K562 (cell line): ENCODE measurements around the gene AP1B1. TPM values are rescaled to one million over a fixed set of nuclear protein-coding genes. Genes with fewer than 3 reads are reported as not detected.

ENCODE experiments used
- ATAC-seq: fragments of 200-7000 bp; cut with Tn5 transposase; 3 replicates; pipeline ENCODE4 v1.9.1; 2020; ENCODE audit warnings: moderate library complexity
- BruUV-seq: library from RNA; stranded (reverse); fragments of 400-500 nt; replicated peaks from 2 replicates; lab custom pipeline; 2021; lab: Mats Ljungman, UMichigan
- CTCF ChIA-PET: fragments of 300-600 bp; formaldehyde crosslinking; extraction: SDS; loops from one replicate; lab custom pipeline; 2021; ENCODE audit warnings: low intra/inter-chr PET ratio; lab: Yijun Ruan, JAX
- POLR2A ChIA-PET: fragments of 300-600, 350-650 bp; sonication (Branson Sonifier 250); formaldehyde crosslinking; extraction: SDS; loops from one replicate; lab custom pipeline; 2021; ENCODE audit warnings: antibody characterized with exemption, inconsistent platforms; lab: Yijun Ruan, JAX
- DNase-seq, 4 experiments: peaks; one replicate each; pipeline versions ENCODE4 v3.0.0 to v3.0.0-alpha.2; 2011 to 2018; ENCODE audit warnings: low spot score in 3 of 4, mixed read lengths in 3 of 4; ENCODE audit errors: extremely low read depth in 1 of 4
- FAIRE-seq: peaks from 2 replicates; lab custom pipeline; 2011; peaks lifted over from hg19 to GRCh38; lab: Jason Lieb, UNC
- H2AFZ ChIP-seq: 2 replicates; pipeline ENCODE4 v1.6.0; 2011; ENCODE audit warnings: low read depth, low read length, control low read depth, inconsistent platforms
- H3K27ac ChIP-seq: fragments of 200-600 bp; 3 replicates; pipeline ENCODE4 v1.8.0; 2011; ENCODE audit warnings: low read depth, mild to moderate bottlenecking, control low read depth, inconsistent platforms, low read length, moderate library complexity, mixed read lengths; ENCODE audit errors: extremely low read depth
- H3K27me3 ChIP-seq, 2 experiments: fragments of 300-600 bp in 1 of 2; 2 replicates in 1 of 2; 3 replicates in 1 of 2; pipeline versions ENCODE4 v1.6.0 to v1.8.0; 2011; ENCODE audit warnings: inconsistent platforms in 2 of 2, low read length in 2 of 2, mild to moderate bottlenecking in 1 of 2, mixed read lengths in 1 of 2, moderate library complexity in 1 of 2; ENCODE audit not compliant: control insufficient read depth in 2 of 2, insufficient read depth in 2 of 2
- H3K36me3 ChIP-seq: fragments of 300-600 bp; 3 replicates; pipeline ENCODE4 v1.8.0; 2011; ENCODE audit warnings: mild to moderate bottlenecking, low read length, inconsistent platforms; ENCODE audit not compliant: control insufficient read depth, insufficient read depth
- H3K4me1 ChIP-seq, 2 experiments: fragments of 200-600 bp in 1 of 2; replicated peaks in 1 of 2; 2 replicates in 1 of 2; 3 replicates in 1 of 2; pipeline versions ENCODE4 v1.5.1 to v1.8.0; 2011; ENCODE audit warnings: inconsistent platforms in 2 of 2, low read length in 2 of 2, mild to moderate bottlenecking in 1 of 2, mixed read lengths in 1 of 2, moderate library complexity in 1 of 2; ENCODE audit not compliant: control insufficient read depth in 2 of 2, insufficient read depth in 2 of 2
- H3K4me2 ChIP-seq: 2 replicates; pipeline ENCODE4 v1.6.1; 2011; ENCODE audit warnings: low read length, control low read depth, inconsistent platforms, mixed read lengths; ENCODE audit not compliant: insufficient read depth
- H3K4me3 ChIP-seq: fragments of 200-600 bp; sonication (generic), shearing (Covaris generic); 2 replicates; pipeline ENCODE4 v1.5.1; 2016; ENCODE audit warnings: control low read depth, inconsistent platforms
- H3K79me2 ChIP-seq: fragments of 200-600 bp; 3 replicates; pipeline ENCODE4 v1.8.0; 2011; ENCODE audit warnings: low read length, inconsistent platforms; ENCODE audit not compliant: control insufficient read depth, insufficient read depth
- H3K9ac ChIP-seq, 2 experiments: 2 replicates each; pipeline versions ENCODE4 v1.6.0 to v1.6.1; 2011; ENCODE audit warnings: low read depth in 2 of 2, low read length in 2 of 2, control low read depth in 1 of 2, inconsistent platforms in 1 of 2, mild to moderate bottlenecking in 1 of 2, mixed read lengths in 1 of 2; ENCODE audit not compliant: insufficient read depth in 1 of 2
- H3K9me1 ChIP-seq: one replicate; pipeline ENCODE4 v1.6.0; 2011; ENCODE audit warnings: inconsistent platforms, mild to moderate bottlenecking, low read length, moderate library complexity; ENCODE audit not compliant: control insufficient read depth, insufficient read depth
- H3K9me3 ChIP-seq: replicated peaks from 2 replicates; pipeline ENCODE4 v1.5.1; 2011; ENCODE audit warnings: low read depth, low read length, inconsistent platforms; ENCODE audit not compliant: control insufficient read depth, insufficient read depth
- H4K20me1 ChIP-seq: replicated peaks from 2 replicates; pipeline ENCODE4 v1.6.1; 2011; ENCODE audit warnings: low read length, inconsistent platforms, mixed read lengths; ENCODE audit not compliant: control insufficient read depth, insufficient read depth
- HNRNPUL1 ChIP-seq: fragments of 200-400 bp; formaldehyde crosslinking; IDR thresholded peaks from 2 replicates; pipeline ENCODE4 v1.6.1; 2017; ENCODE audit warnings: low read length
- KAT7 ChIP-seq: sonication (generic); formaldehyde crosslinking; IDR thresholded peaks from 2 replicates; pipeline ENCODE4 v1.8.0; 2022; ENCODE audit warnings: missing genetic modification reagents, mild to moderate bottlenecking, borderline replicate concordance
- L3MBTL2 ChIP-seq: fragments of 450-650 bp; IDR thresholded peaks from 2 replicates; pipeline ENCODE4 v1.6.1; 2016; ENCODE audit warnings: mild to moderate bottlenecking, moderate library complexity
- MTA3 ChIP-seq: fragments of 450-650 bp; formaldehyde crosslinking; IDR thresholded peaks from 2 replicates; pipeline ENCODE4 v1.6.1; 2017; ENCODE audit warnings: mild to moderate bottlenecking, borderline replicate concordance
- NRF1 ChIP-seq, 2 experiments: fragments of 450-650 bp; IDR thresholded peaks in 1 of 2; conservative IDR thresholded peaks in 1 of 2; 2 replicates each; pipeline ENCODE4 v1.6.1; 2014; ENCODE audit warnings: mild to moderate bottlenecking in 2 of 2
- POLR2A ChIP-seq: fragments of 450-650 bp; conservative IDR thresholded peaks from 2 replicates; pipeline ENCODE4 v1.6.1; 2016
- TFE3 ChIP-seq: fragments of 450-650 bp; formaldehyde crosslinking; IDR thresholded peaks from 2 replicates; pipeline ENCODE4 v1.4.0; 2020; ENCODE audit warnings: mild to moderate bottlenecking, mixed read lengths
- TOE1 ChIP-seq, 2 experiments: fragments of 450-650 bp in 1 of 2; sonication (generic) in 1 of 2; formaldehyde crosslinking in 1 of 2; IDR thresholded peaks; 2 replicates each; pipeline versions ENCODE4 v1.7.1 to v1.8.0; 2016 to 2022; ENCODE audit warnings: borderline replicate concordance in 2 of 2, mild to moderate bottlenecking in 2 of 2, antibody characterized with exemption in 1 of 2, inconsistent platforms in 1 of 2, low read depth in 1 of 2, missing genetic modification reagents in 1 of 2, moderate library complexity in 1 of 2
- ZKSCAN8 ChIP-seq: fragments of 200-800 bp; sonication (Bioruptor generic); IDR thresholded peaks from 2 replicates; pipeline ENCODE4 v1.6.1; 2016; ENCODE audit warnings: missing genetic modification characterization, missing compliant biosample characterization
- ZNF165 ChIP-seq: fragments of 250-450 bp; sonication (Bioruptor Pico); IDR thresholded peaks from 2 replicates; pipeline ENCODE4 v1.4.0; 2020; ENCODE audit warnings: borderline replicate concordance
- ZNF175 ChIP-seq: fragments of 200-800 bp; sonication (Bioruptor generic); IDR thresholded peaks from 2 replicates; pipeline ENCODE4 v1.6.1; 2016; ENCODE audit warnings: low read depth, mild to moderate bottlenecking, missing genetic modification characterization, missing compliant biosample characterization
- WGBS: fragments of 100-300 bp; shearing (Covaris generic); methylation state at CpG from one replicate; pipeline ENCODE4 v1.1.6; 2016; ENCODE audit warnings: low coverage, mixed read lengths; ENCODE audit not compliant: insufficient coverage; ENCODE audit errors: missing lambda C conversion rate; 5-methylcytosine and 5-hydroxymethylcytosine counted together
- in situ Hi-C: fragments of 300-500 bp; cut with MboI; formaldehyde crosslinking; loops from 4 replicates; pipeline ENCODE4 v1.15.0; 2018; ENCODE audit warnings: inconsistent platforms, mixed read lengths
- intact Hi-C: fragments of 100-400 bp; cut with micrococcal nuclease; formaldehyde crosslinking; loops from 2 replicates; pipeline ENCODE4 v1.14.2; 2022
- polyA plus RNA-seq, 8 experiments: library from polyadenylated mRNA; depleted of rRNA in 4 of 8; stranded (reverse) in 5 of 8; unstranded in 3 of 8; fragments of >200 nt; fragmentation: Nextera tagmentation in 2 of 8; fragmentation: Illumina TruSeq in 1 of 8; extraction: Ambion mirVana in 2 of 8; extraction: Trizol in 1 of 8; gene quantifications; 2 replicates each; pipeline versions ENCODE4 v1.2.1 to v1.2.3, GENCODE V29; 2011 to 2014; ENCODE audit warnings: inconsistent platforms in 1 of 8, missing spikeins in 1 of 8
- total RNA-seq, 7 experiments: library from RNA; depleted of rRNA in 6 of 7; stranded (reverse); fragments of >200 nt in 6 of 7; fragmentation: Illumina TruSeq in 2 of 7; extraction: Trizol in 2 of 7; gene quantifications; 2 replicates each; pipeline versions ENCODE4 v1.2.1 to v1.2.3, GENCODE V29; 2011 to 2021; ENCODE audit warnings: low replicate concordance in 1 of 7
- TF ChIP-seq, protein P1 (sequence below): fragments of 450-650 bp; formaldehyde crosslinking; IDR thresholded peaks from 2 replicates; pipeline ENCODE4 v1.4.0; 2022; ENCODE audit warnings: mild to moderate bottlenecking, moderate library complexity

The AP1B1 gene
- total and polyA plus RNA-seq, 9 of the 15 experiments (the other 6 are each of a cell fraction or from before 2014, with no cell fraction given): 1.2 to 60.9 (median 30.1) TPM

DNA sequence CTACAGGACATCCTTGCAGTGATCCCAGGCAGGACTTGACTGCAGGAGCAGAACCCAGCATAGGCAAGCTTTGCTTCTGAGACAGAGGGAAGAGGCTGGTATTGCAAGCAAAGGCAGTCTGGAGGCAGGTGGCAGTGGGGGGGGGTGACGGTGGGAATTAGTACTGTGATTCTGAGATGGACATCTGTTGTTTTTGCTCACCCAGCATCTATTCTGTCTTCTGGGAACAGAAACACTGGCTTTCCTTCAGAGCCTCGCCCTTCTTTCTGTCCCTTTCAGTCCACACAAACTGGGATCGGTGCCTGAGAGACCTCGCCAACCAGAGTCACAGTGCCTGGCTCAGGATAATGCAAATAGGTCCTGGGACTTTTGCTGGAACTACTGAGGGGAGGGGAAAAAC lies 41.7 kb downstream of the AP1B1 start:
- H3K9me3 ChIP-seq: no peaks in the 10 kb centered on the region
- CTCF ChIA-PET: no interaction called here
- BruUV-seq: no TSS peak
- H3K27me3 ChIP-seq: no peaks in the 10 kb centered on the region
- H3K27ac ChIP-seq: no peak overlapping the region
- no peaks in the 10 kb centered on the region for H4K20me1 ChIP-seq
- in situ Hi-C loops: no loop called here
- no peak overlapping the region for H2AFZ ChIP-seq
- no peaks in the 10 kb centered on the region for H3K9me1 ChIP-seq
- intact Hi-C loops: no loop called here
- no peak for FAIRE-seq
- DNase-seq: no peak
- ATAC-seq: no peak
- no peak overlapping the region for H3K4me3 ChIP-seq
- H3K79me2 ChIP-seq: no peaks in the 10 kb centered on the region
- no peak overlapping the region for H3K4me2 ChIP-seq
- H3K36me3 ChIP-seq: peaks cover 85% of the 10 kb centered on the region
- 100% methylated on average over 3 of the region's 4 CpGs for WGBS
- TF ChIP-seq ZKSCAN8 (CRISPR knock-in tag) (no peak), NRF1 (conservative IDR thresholded peaks at IDR 0.05 in 1 of 2, IDR thresholded peaks at IDR 0.05 in 1 of 2) (no peak), ZNF175 (CRISPR knock-in tag) (no peak), ZNF165 (CRISPR knock-in tag) (no peak), KAT7 (CRISPR knock-in tag) (no peak)
- TF ChIP-seq, all 486 proteins: peak for 0
- H3K9ac ChIP-seq: no peak overlapping the region; a peak in 1 of 4 replicates
- peaks cover 0 to 10% of the 10 kb centered on the region in 2 experiments; a peak in 3 of 5 replicates for H3K4me1 ChIP-seq
- POLR2A ChIA-PET: interaction anchor here (0.6 kb wide), 1 partner anchor 8 kb away, joined by 3 read pairs; no protein-coding TSS in a partner anchor

GRCh38 chr22:29345932-29346331 lies 42.4 kb downstream of the AP1B1 start:
- H3K36me3 ChIP-seq: peaks cover 85% of the 10 kb centered on the region
- in situ Hi-C loops: no loop called here

More at GRCh38 chr22:29345932-29346331, 42.4 kb downstream of the AP1B1 start:
- Histone ChIP-seq H3K27ac (no peak overlapping the region), H3K9ac (no peak overlapping the region), H3K4me1 (peaks cover 0 to 10% of the 10 kb centered on the region in 2 experiments; a peak in 3 of 5 replicates), H3K9me3 (no peaks in the 10 kb centered on the region), H3K4me2 (no peak overlapping the region), H2AFZ (no peak overlapping the region), H3K79me2 (no peaks in the 10 kb centered on the region), H3K9me1 (no peaks in the 10 kb centered on the region), H3K4me3 (no peak overlapping the region), H3K27me3 (no peaks in the 10 kb centered on the region), H4K20me1 (no peaks in the 10 kb centered on the region)
- TF ChIP-seq POLR2A: no peak
- no peak for TF ChIP-seq TFE3 (CRISPR knock-in tag)
- TF ChIP-seq, protein P1, sequence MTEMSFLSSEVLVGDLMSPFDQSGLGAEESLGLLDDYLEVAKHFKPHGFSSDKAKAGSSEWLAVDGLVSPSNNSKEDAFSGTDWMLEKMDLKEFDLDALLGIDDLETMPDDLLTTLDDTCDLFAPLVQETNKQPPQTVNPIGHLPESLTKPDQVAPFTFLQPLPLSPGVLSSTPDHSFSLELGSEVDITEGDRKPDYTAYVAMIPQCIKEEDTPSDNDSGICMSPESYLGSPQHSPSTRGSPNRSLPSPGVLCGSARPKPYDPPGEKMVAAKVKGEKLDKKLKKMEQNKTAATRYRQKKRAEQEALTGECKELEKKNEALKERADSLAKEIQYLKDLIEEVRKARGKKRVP (CRISPR knock-in tag): no peak
- no peak for TF ChIP-seq HNRNPUL1
- TF ChIP-seq L3MBTL2: no peak
- no peak for TF ChIP-seq MTA3
- TF ChIP-seq TOE1 (IDR thresholded peaks at IDR 0.05; ENCODE audit: borderline replicate concordance): no peak
- TF ChIP-seq TOE1 (CRISPR knock-in tag; IDR thresholded peaks at IDR 0.05; ENCODE audit: borderline replicate concordance, low read depth): no peak
- no peak for DNase-seq
- ChIA-PET POLR2A (interaction anchor here (0.6 kb wide), 1 partner anchor 9 kb away, joined by 3 read pairs; no protein-coding TSS in a partner anchor), CTCF (no interaction called here)
- no TSS peak for BruUV-seq
- no peak for ATAC-seq
- intact Hi-C loops: no loop called here
- FAIRE-seq: no peak
